Stomach (tissue), 9 donors: ENCODE results near the gene ZC3H13. TPM values are rescaled to one million over a fixed set of nuclear protein-coding genes. Genes with fewer than 3 reads are reported as not detected.

ENCODE experiments used
- DNase-seq, 2 donors: peaks; one replicate each; pipeline versions ENCODE4 v3.0.0 to v3.0.0-alpha.2; 2013 to 2019
- H3K27ac ChIP-seq, 5 donors: fragments of 200-600 bp in 4 of 5; sonication (generic) in 4 of 5; one replicate each; pipeline ENCODE4 v1.5.1; 2013 to 2019; ENCODE audit warnings: mild to moderate bottlenecking in 1 of 5, moderate library complexity in 1 of 5
- H3K27me3 ChIP-seq, 3 donors: fragments of 200-600 bp; sonication (generic); one replicate each; pipeline ENCODE4 v1.5.1; 2017 to 2019; ENCODE audit warnings: mixed run types in 1 of 3
- H3K36me3 ChIP-seq, 4 donors: fragments of 200-600 bp; sonication (generic); 1 replicate in 3 of 4; 2 replicates in 1 of 4; pipeline ENCODE4 v1.5.1; 2016 to 2019
- H3K4me1 ChIP-seq, 4 donors: fragments of 200-600 bp; sonication (generic); one replicate each; pipeline ENCODE4 v1.5.1; 2016 to 2019
- H3K4me3 ChIP-seq, 4 donors: fragments of 200-600 bp; sonication (generic) in 3 of 4; one replicate each; pipeline ENCODE4 v1.5.1; 2016 to 2019; ENCODE audit warnings: mild to moderate bottlenecking in 1 of 4
- H3K9me3 ChIP-seq, 4 donors: fragments of 200-600 bp; sonication (generic); one replicate each; pipeline ENCODE4 v1.5.1; 2016 to 2019
- CTCF ChIP-seq, 7 experiments: fragments of 450-650 bp in 4 of 7; fragments of 200-600 bp in 3 of 7; sonication (generic) in 3 of 7; IDR thresholded peaks; one replicate each; pipeline ENCODE4 v1.5.1; 2016 to 2019; ENCODE audit warnings: antibody characterized with exemption in 7 of 7, control low read depth in 2 of 7, mild to moderate bottlenecking in 1 of 7
- EP300 ChIP-seq: sonication (generic); formaldehyde crosslinking; IDR thresholded peaks from one replicate; pipeline ENCODE4 v1.6.1; 2017; ENCODE audit warnings: antibody characterized with exemption
- POLR2A ChIP-seq, 4 donors: fragments of 450-650 bp; IDR thresholded peaks; one replicate each; pipeline ENCODE4 v1.6.1; 2016; ENCODE audit warnings: antibody characterized with exemption in 4 of 4, control low read depth in 2 of 4, mild to moderate bottlenecking in 1 of 4, moderate library complexity in 1 of 4
- POLR2AphosphoS5 ChIP-seq, 3 donors: sonication (generic); formaldehyde crosslinking; IDR thresholded peaks; one replicate each; pipeline ENCODE4 v1.6.1; 2016; ENCODE audit warnings: antibody characterized with exemption in 3 of 3
- WGBS, 5 donors: extraction: QIAGEN DNeasy Blood & Tissue Kit in 3 of 5; methylation state at CpG; one replicate each; pipeline versions ENCODE4 v1.1.5 to v1.1.7; 2013 to 2018; 5-methylcytosine and 5-hydroxymethylcytosine counted together
- intact Hi-C: fragments of 100-400 bp; cut with DNase I; formaldehyde crosslinking; loops from one replicate; pipeline ENCODE4 v1.15.1; 2023; ENCODE audit warnings: low total_unique reads
- polyA plus RNA-seq, 3 donors: library from polyadenylated mRNA; stranded (reverse); fragments of 200-250 nt; gene quantifications; one replicate each; pipeline ENCODE4 v1.2.3, GENCODE V29; 2013
- total RNA-seq, 5 donors: library from RNA; depleted of rRNA; stranded (reverse); fragments of >200 nt; gene quantifications; one replicate each; pipeline versions ENCODE4 v1.1.0 to v1.2.3, GENCODE V29; 2014 to 2016
- donor health status: healthy with polysubstance abuse.
- donor health status: Bipolar disorder and iron deficiency.
- donor health status: healthy.

The ZC3H13 gene
- total and polyA plus RNA-seq, 8 donors, result 8.5 to 67.1 (median 14.2) TPM

- no peak for DNase-seq
- Histone ChIP-seq H3K27ac (no peak overlapping the region), H3K36me3 (no peaks in the 10 kb centered on the region), H3K4me1 (no peaks in the 10 kb centered on the region), H3K27me3 (no peaks in the 10 kb centered on the region), H3K9me3 (no peaks in the 10 kb centered on the region), H3K4me3 (no peak overlapping the region)
- intact Hi-C loops, result no loop called here
- WGBS, 5 donors, result 63 to 82% (median 71%) methylated on average over 1 of the region's 1 CpG
- no peak for TF ChIP-seq POLR2AphosphoS5 (IDR thresholded peaks at IDR 0.05)
- TF ChIP-seq EP300, result no peak
- TF ChIP-seq CTCF (IDR thresholded peaks at IDR 0.05), result no peak
- no peak for TF ChIP-seq POLR2A (IDR thresholded peaks at IDR 0.05)
Measured at GRCh38 chr13:46077265-46077664, 24.7 kb upstream of the ZC3H13 start.

GRCh38 chr13:46076827-46077226 lies 24.3 kb upstream of the ZC3H13 start:
- Histone ChIP-seq H3K36me3 (no peaks in the 10 kb centered on the region), H3K27ac (no peak overlapping the region), H3K4me3 (no peak overlapping the region), H3K9me3 (no peaks in the 10 kb centered on the region), H3K4me1 (no peaks in the 10 kb centered on the region), H3K27me3 (no peaks in the 10 kb centered on the region)
- intact Hi-C loops, result no loop called here
- TF ChIP-seq EP300, result no peak
- no peak for TF ChIP-seq POLR2AphosphoS5 (IDR thresholded peaks at IDR 0.05)
- TF ChIP-seq POLR2A (IDR thresholded peaks at IDR 0.05), result no peak
- DNase-seq, result no peak
- 63 to 96% (median 89%) methylated on average over 3 of the region's 3 CpGs for WGBS, 5 donors

- intact Hi-C loops, result no loop called here
- no peak for TF ChIP-seq CTCF (IDR thresholded peaks at IDR 0.05)
- TF ChIP-seq EP300, result no peak
- TF ChIP-seq POLR2AphosphoS5 (IDR thresholded peaks at IDR 0.05), result no peak
- no peak for TF ChIP-seq POLR2A (IDR thresholded peaks at IDR 0.05)
- no peaks in the 10 kb centered on the region for H3K9me3 ChIP-seq
- H3K4me1 ChIP-seq, result no peaks in the 10 kb centered on the region
- DNase-seq, result no peak
- H3K4me3 ChIP-seq, result no peak overlapping the region
- no peaks in the 10 kb centered on the region for H3K27me3 ChIP-seq
- no peaks in the 10 kb centered on the region for H3K36me3 ChIP-seq
- no peak overlapping the region for H3K27ac ChIP-seq
- 94 to 100% (median 97%) methylated on average over 1 of the region's 1 CpG for WGBS, 5 donors
Measured at GRCh38 chr13:46075811-46076210, 23.3 kb upstream of the ZC3H13 start.

DNA sequence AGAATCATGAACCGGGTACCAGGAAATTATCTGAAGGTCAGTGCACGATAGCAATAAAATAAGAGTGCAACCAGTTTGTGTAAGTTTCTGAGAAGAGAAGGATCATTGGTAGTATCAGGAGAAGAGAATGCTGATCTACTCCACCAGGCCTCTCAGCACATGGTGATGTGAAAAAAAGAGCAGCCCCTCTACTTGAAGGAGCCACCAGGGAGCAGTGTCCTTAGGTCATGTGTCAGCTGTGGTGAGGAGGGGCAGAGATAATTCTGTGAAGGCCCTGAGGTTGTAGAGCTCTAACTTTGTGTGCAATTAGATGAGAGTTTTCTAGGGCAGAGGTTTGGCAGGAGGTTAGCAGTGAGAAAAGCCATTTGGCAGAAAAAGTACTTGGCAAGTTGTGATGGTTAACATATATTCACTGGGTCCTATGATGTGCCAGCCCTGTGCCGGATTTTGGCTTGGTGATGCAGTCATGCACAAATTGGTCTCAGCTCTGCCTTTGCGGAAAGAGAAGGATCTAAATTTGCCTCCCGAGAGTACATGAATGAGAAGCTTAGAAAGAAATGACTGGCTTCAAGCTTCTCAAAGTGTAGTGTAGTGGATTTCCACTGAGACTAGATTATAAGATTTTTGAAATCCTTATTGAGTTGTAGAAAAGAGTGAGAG lies 19.2 kb upstream of the ZC3H13 start:
- no peak overlapping the region for H3K27ac ChIP-seq
- H3K36me3 ChIP-seq, result no peaks in the 10 kb centered on the region
- H3K9me3 ChIP-seq, result no peaks in the 10 kb centered on the region
- WGBS, 5 donors, result 79 to 93% (median 87%) methylated on average over 5 of the region's 5 CpGs
- H3K4me3 ChIP-seq, result no peak overlapping the region
- no peaks in the 10 kb centered on the region for H3K4me1 ChIP-seq
- intact Hi-C loops, result no loop called here
- H3K27me3 ChIP-seq, result no peaks in the 10 kb centered on the region
- TF ChIP-seq POLR2A (IDR thresholded peaks at IDR 0.05), result no peak
- TF ChIP-seq CTCF (IDR thresholded peaks at IDR 0.05), result no peak
- TF ChIP-seq POLR2AphosphoS5 (IDR thresholded peaks at IDR 0.05), result no peak
- no peak for TF ChIP-seq EP300
- DNase-seq, result no peak

- DNase-seq, result no peak
- H3K9me3 ChIP-seq, result no peaks in the 10 kb centered on the region
- H3K27me3 ChIP-seq, result no peaks in the 10 kb centered on the region
- no peak overlapping the region for H3K27ac ChIP-seq
- intact Hi-C loops, result no loop called here
- TF ChIP-seq POLR2A (IDR thresholded peaks at IDR 0.05) (no peak), POLR2AphosphoS5 (IDR thresholded peaks at IDR 0.05) (no peak), CTCF (IDR thresholded peaks at IDR 0.05) (no peak), EP300 (no peak)
- WGBS, 5 donors, result 94 to 98% (median 96%) methylated on average over 2 of the region's 2 CpGs
- no peaks in the 10 kb centered on the region for H3K4me1 ChIP-seq
- H3K4me3 ChIP-seq, result no peak overlapping the region
- no peaks in the 10 kb centered on the region for H3K36me3 ChIP-seq
Measured at GRCh38 chr13:46063292-46063691, 10.7 kb upstream of the ZC3H13 start.
